Activated B cell treated with CpG ODN at 0.5 μM for 24 hours (primary cell): Measurements from ENCODE around the gene ARHGEF17. TPM values are rescaled to one million over a fixed set of nuclear protein-coding genes. Genes with fewer than 3 reads are reported as not detected.

Experiments
- ATAC-seq: fragments of 200-7000 bp; cut with Tn5 transposase; one replicate; pipeline ENCODE4 v1.10.0; 2021; ENCODE audit warnings: low read depth, mild to moderate bottlenecking, moderate library complexity
- CTCF ChIA-PET: fragments of 350-600 bp; sonication (Branson Sonifier 250); formaldehyde crosslinking; loops from one replicate; lab custom pipeline; 2021; ENCODE audit warnings: antibody characterized with exemption; lab: Charles Lee
- POLR2A ChIA-PET: fragments of 350-600 bp; sonication (Branson Sonifier 250); formaldehyde crosslinking; loops from one replicate; lab custom pipeline; 2021; ENCODE audit warnings: antibody characterized with exemption; lab: Charles Lee
- DNase-seq: peaks from one replicate; pipeline ENCODE4 v3.0.0; 2022
- H3K27ac Mint-ChIP-seq: one replicate; pipeline ENCODE4 v1.8.0; 2020; ENCODE audit warnings: mixed read lengths
- H3K27me3 Mint-ChIP-seq: one replicate; pipeline ENCODE4 v1.8.0; 2021; ENCODE audit warnings: mixed read lengths
- H3K36me3 Mint-ChIP-seq: one replicate; pipeline ENCODE4 v1.8.0; 2021; ENCODE audit warnings: low read depth, mixed read lengths
- H3K4me1 Mint-ChIP-seq: one replicate; pipeline ENCODE4 v1.8.0; 2021; ENCODE audit warnings: mixed read lengths
- H3K4me3 Mint-ChIP-seq: one replicate; pipeline ENCODE4 v1.8.0; 2020; ENCODE audit warnings: mild to moderate bottlenecking, mixed read lengths
- H3K9me3 Mint-ChIP-seq: one replicate; pipeline ENCODE4 v1.8.0; 2020; ENCODE audit warnings: mixed read lengths
- intact Hi-C: fragments of 100-400 bp; cut with micrococcal nuclease; formaldehyde crosslinking; loops from one replicate; pipeline ENCODE4 v1.15.1; 2024
- total RNA-seq: library from RNA; stranded (reverse); gene quantifications from 2 replicates; pipeline ENCODE4 v1.2.3, GENCODE V29; 2022
- TF ChIP-seq, protein P1 (sequence below): fragments of 200-600 bp; IDR thresholded peaks from one replicate; pipeline ENCODE4 v1.8.0; 2022; ENCODE audit warnings: antibody characterized with exemption, mild to moderate bottlenecking

Gene ARHGEF17
- total RNA-seq, 1 donor from 2014 or later, result 0.02 TPM

- CTCF ChIA-PET, result no interaction called here
- H3K36me3 Mint-ChIP-seq, result no peaks in the 10 kb centered on the region
- peaks cover 2% of the 10 kb centered on the region for H3K27me3 Mint-ChIP-seq
- TF ChIP-seq, protein P1, sequence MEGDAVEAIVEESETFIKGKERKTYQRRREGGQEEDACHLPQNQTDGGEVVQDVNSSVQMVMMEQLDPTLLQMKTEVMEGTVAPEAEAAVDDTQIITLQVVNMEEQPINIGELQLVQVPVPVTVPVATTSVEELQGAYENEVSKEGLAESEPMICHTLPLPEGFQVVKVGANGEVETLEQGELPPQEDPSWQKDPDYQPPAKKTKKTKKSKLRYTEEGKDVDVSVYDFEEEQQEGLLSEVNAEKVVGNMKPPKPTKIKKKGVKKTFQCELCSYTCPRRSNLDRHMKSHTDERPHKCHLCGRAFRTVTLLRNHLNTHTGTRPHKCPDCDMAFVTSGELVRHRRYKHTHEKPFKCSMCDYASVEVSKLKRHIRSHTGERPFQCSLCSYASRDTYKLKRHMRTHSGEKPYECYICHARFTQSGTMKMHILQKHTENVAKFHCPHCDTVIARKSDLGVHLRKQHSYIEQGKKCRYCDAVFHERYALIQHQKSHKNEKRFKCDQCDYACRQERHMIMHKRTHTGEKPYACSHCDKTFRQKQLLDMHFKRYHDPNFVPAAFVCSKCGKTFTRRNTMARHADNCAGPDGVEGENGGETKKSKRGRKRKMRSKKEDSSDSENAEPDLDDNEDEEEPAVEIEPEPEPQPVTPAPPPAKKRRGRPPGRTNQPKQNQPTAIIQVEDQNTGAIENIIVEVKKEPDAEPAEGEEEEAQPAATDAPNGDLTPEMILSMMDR, result no peak
- intact Hi-C loops, result no loop called here
- no peaks in the 10 kb centered on the region for H3K9me3 Mint-ChIP-seq
- no peak overlapping the region for H3K27ac Mint-ChIP-seq
- ATAC-seq (no peak), DNase-seq (no peak)
- POLR2A ChIA-PET, result interaction anchor here (0.6 kb wide), 2 partner anchors 11 to 1239 kb away, joined by 5 to 7 read pairs; no protein-coding TSS in a partner anchor
- peaks cover 15% of the 10 kb centered on the region for H3K4me1 Mint-ChIP-seq
- H3K4me3 Mint-ChIP-seq, result no peak overlapping the region
Measured at GRCh38 chr11:73318501-73319011, 10.5 kb downstream of the ARHGEF17 start.

DNA sequence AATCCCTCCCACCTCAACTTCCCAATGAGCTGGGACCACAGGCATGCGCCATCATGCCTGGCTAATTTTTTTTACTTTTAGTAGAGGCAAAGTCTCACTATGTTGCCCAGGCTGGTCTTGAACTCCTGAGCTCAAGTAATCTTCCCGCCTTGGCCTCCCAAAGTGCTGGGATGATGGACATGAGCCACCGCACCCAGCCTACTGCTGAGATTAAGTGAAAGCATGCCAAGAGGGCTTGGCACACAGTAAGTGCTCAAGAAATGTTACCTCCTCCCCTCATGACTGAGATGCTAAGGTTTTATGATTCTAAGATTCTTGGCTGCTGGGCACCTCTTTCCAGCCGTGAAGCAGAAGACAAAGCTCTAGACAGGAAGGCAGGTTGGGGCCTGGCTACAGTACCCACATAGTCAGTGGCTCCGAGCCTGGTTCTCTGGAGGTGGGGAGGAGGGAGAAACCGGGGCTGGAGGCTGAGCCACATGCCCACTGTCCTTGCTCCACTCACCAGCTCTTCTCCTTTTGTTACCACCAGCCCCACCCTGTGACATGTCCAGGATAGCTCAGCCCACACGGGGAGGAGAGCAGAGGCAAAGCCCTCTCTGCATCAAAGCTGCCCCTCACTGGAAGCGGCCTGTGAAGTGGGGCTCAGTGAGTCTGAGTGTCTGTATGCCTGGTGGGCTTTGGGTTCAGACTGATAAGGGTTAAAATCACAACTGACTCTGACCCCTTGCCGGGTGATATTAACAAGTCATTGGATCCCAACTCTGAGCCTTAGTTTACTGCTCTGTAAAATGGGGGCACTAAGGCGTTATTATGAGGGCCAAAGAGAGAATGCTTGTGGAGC lies 12.9 kb downstream of the ARHGEF17 start:
- CTCF ChIA-PET, result no interaction called here
- ATAC-seq, result no peak
- Mint-ChIP-seq H3K4me3 (no peak overlapping the region), H3K4me1 (peaks cover 26% of the 10 kb centered on the region), H3K27me3 (peaks cover 2% of the 10 kb centered on the region), H3K36me3 (no peaks in the 10 kb centered on the region), H3K9me3 (no peaks in the 10 kb centered on the region), H3K27ac (no peak overlapping the region)
- TF ChIP-seq, protein P1, result no peak
- DNase-seq, result no peak
- intact Hi-C loops, result no loop called here
- POLR2A ChIA-PET, result interaction anchor here (1.3 kb wide), 1 partner anchor 14 kb away, joined by 3 read pairs; no protein-coding TSS in a partner anchor

- Mint-ChIP-seq H3K36me3 (no peaks in the 10 kb centered on the region), H3K4me3 (no peak overlapping the region), H3K4me1 (peaks cover 27% of the 10 kb centered on the region), H3K9me3 (no peaks in the 10 kb centered on the region), H3K27ac (no peak overlapping the region), H3K27me3 (peaks cover 2% of the 10 kb centered on the region)
- ATAC-seq, result no peak
- ChIA-PET CTCF (interaction anchor here (3.4 kb wide), 1 partner anchor 14 kb away, joined by 10 read pairs; no protein-coding TSS in a partner anchor), POLR2A (interaction anchor here (1.2 to 1.5 kb wide), 3 partner anchors 14 to 63 kb away, joined by 3 to 4 read pairs (median 3); partner anchors contain the start of gene ARHGEF17)
- intact Hi-C loops, result no loop called here
- no peak for DNase-seq
- TF ChIP-seq, protein P1, result no peak
Measured at GRCh38 chr11:73321604-73322381, 13.7 kb downstream of the ARHGEF17 start.

- H3K4me1 Mint-ChIP-seq, result peaks cover 33% of the 10 kb centered on the region
- H3K4me3 Mint-ChIP-seq, result peak overlapping the region; percentile 24
- H3K27me3 Mint-ChIP-seq, result peaks cover 2% of the 10 kb centered on the region
- peak; percentile 66 for ATAC-seq
- TF ChIP-seq, protein P1, result no peak
- no peak for DNase-seq
- H3K27ac Mint-ChIP-seq, result no peak overlapping the region
- ChIA-PET CTCF (interaction anchor here (1.0 to 3.4 kb wide), 2 partner anchors 13 to 16 kb away, joined by 3 to 10 read pairs; no protein-coding TSS in a partner anchor), POLR2A (interaction anchor here (1.2 to 1.5 kb wide), 2 partner anchors 14 to 62 kb away, joined by 3 to 4 read pairs; partner anchors contain the start of gene ARHGEF17)
- H3K36me3 Mint-ChIP-seq, result no peaks in the 10 kb centered on the region
- intact Hi-C loops, result no loop called here
- H3K9me3 Mint-ChIP-seq, result no peaks in the 10 kb centered on the region
Measured at GRCh38 chr11:73322382-73323306, 14.6 kb downstream of the ARHGEF17 start.
